GM04504 (cell line): ENCODE measurements around the gene PLEKHH1.

Experiments
- DNase-seq: peaks from one replicate; pipeline ENCODE4 v3.0.0-alpha.2; 2012; ENCODE audit warnings: low read depth

PLEKHH1 gene

GRCh38 chr14:67567654-67568053 lies 34.6 kb downstream of the PLEKHH1 start:
- no peak for DNase-seq

GRCh38 chr14:67569011-67569650 lies 36.0 kb downstream of the PLEKHH1 start:
- DNase-seq = no peak

GRCh38 chr14:67569651-67570290 lies 36.7 kb downstream of the PLEKHH1 start:
- no peak for DNase-seq

GRCh38 chr14:67570453-67570852 lies 37.4 kb downstream of the PLEKHH1 start:
- DNase-seq = no peak

- DNase-seq = peak; percentile 24
These were observed 38.3 kb downstream of the PLEKHH1 start for GRCh38 chr14:67571275-67571990.

GRCh38 chr14:67571991-67572323 lies 38.9 kb downstream of the PLEKHH1 start:
- DNase-seq = no peak

GRCh38 chr14:67572608-67573007 lies 39.5 kb downstream of the PLEKHH1 start:
- DNase-seq = no peak

GRCh38 chr14:67573228-67574010 lies 40.3 kb downstream of the PLEKHH1 start:
- DNase-seq = no peak

GRCh38 chr14:67574156-67574555 lies 41.1 kb downstream of the PLEKHH1 start:
- DNase-seq = no peak

- no peak for DNase-seq
These were observed 41.7 kb downstream of the PLEKHH1 start for GRCh38 chr14:67574806-67575205.

- DNase-seq = no peak
These were observed 42.6 kb downstream of the PLEKHH1 start for GRCh38 chr14:67575684-67576083.

GRCh38 chr14:67576216-67576955 lies 43.3 kb downstream of the PLEKHH1 start:
- DNase-seq = no peak

GRCh38 chr14:67577181-67577808 lies 44.2 kb downstream of the PLEKHH1 start:
- no peak for DNase-seq

- no peak for DNase-seq
These were observed 45.0 kb downstream of the PLEKHH1 start for GRCh38 chr14:67577909-67578749.

- no peak for DNase-seq
These were observed 46.0 kb downstream of the PLEKHH1 start for GRCh38 chr14:67579040-67579439.

GRCh38 chr14:67579636-67580035 lies 46.5 kb downstream of the PLEKHH1 start:
- no peak for DNase-seq

GRCh38 chr14:67580336-67581171 lies 47.5 kb downstream of the PLEKHH1 start:
- DNase-seq = no peak

- no peak for DNase-seq
These were observed 48.6 kb downstream of the PLEKHH1 start for GRCh38 chr14:67581643-67582042.

GRCh38 chr14:67582061-67582460 lies 49.0 kb downstream of the PLEKHH1 start:
- DNase-seq = no peak
